DND-41 (cell line): ENCODE measurements around the gene TXLNB.
A peak's percentile ranks its signal among the peaks of the same experiment; 100 is the strongest.

Source experiments
- ATAC-seq: fragments of 200-7000 bp; cut with Tn5 transposase; 3 replicates; pipeline ENCODE4 v1.9.1; 2021; ENCODE audit warnings: low read depth; ENCODE audit not compliant: insufficient read depth
- DNase-seq: peaks from one replicate; pipeline ENCODE4 v3.0.0-alpha.2; 2020
- H2AFZ ChIP-seq: 2 replicates; pipeline ENCODE4 v1.6.0; 2012; ENCODE audit warnings: low read depth, low read length
- H3K27ac ChIP-seq: 2 replicates; pipeline ENCODE4 v1.5.1; 2012; ENCODE audit warnings: low read length, inconsistent platforms
- H3K27me3 ChIP-seq: fragments of 200-600 bp; sonication (generic); 2 replicates; pipeline ENCODE4 v1.6.0; 2012; ENCODE audit warnings: low read length, mild to moderate bottlenecking, inconsistent platforms; ENCODE audit not compliant: insufficient read depth, poor library complexity
- H3K36me3 ChIP-seq: 2 replicates; pipeline ENCODE4 v1.5.1; 2012; ENCODE audit warnings: low read length, inconsistent platforms; ENCODE audit not compliant: insufficient read depth
- H3K4me1 ChIP-seq: 2 replicates; pipeline ENCODE4 v1.5.1; 2012; ENCODE audit warnings: mild to moderate bottlenecking, low read length; ENCODE audit not compliant: insufficient read depth
- H3K4me2 ChIP-seq: 2 replicates; pipeline ENCODE4 v1.6.0; 2012; ENCODE audit warnings: mild to moderate bottlenecking, moderate library complexity, low read length, inconsistent platforms; ENCODE audit not compliant: insufficient read depth
- H3K4me3 ChIP-seq, 2 experiments: fragments of 200-600 bp in 1 of 2; shearing (Covaris generic) in 1 of 2; 2 replicates each; pipeline ENCODE4 v1.5.1; 2012 to 2016; ENCODE audit warnings: inconsistent platforms in 2 of 2, low read length in 2 of 2, mild to moderate bottlenecking in 2 of 2, low read depth in 1 of 2, moderate library complexity in 1 of 2
- H3K79me2 ChIP-seq: 2 replicates; pipeline ENCODE4 v1.6.0; 2012; ENCODE audit warnings: low read length, inconsistent platforms; ENCODE audit not compliant: insufficient read depth
- H3K9ac ChIP-seq: 2 replicates; pipeline ENCODE4 v1.6.0; 2012; ENCODE audit warnings: low read depth, mild to moderate bottlenecking, inconsistent platforms, low read length, moderate library complexity
- H3K9me3 ChIP-seq: 2 replicates; pipeline ENCODE4 v1.5.1; 2012; ENCODE audit warnings: low read length, moderate library complexity, mild to moderate bottlenecking, inconsistent platforms; ENCODE audit not compliant: insufficient read depth, severe bottlenecking
- H4K20me1 ChIP-seq: 2 replicates; pipeline ENCODE4 v1.6.0; 2012; ENCODE audit warnings: low read length; ENCODE audit not compliant: insufficient read depth
- CTCF ChIP-seq: IDR thresholded peaks from 2 replicates; pipeline ENCODE4 v1.5.1; 2012; ENCODE audit warnings: borderline replicate concordance, low read length, moderate library complexity, mild to moderate bottlenecking; ENCODE audit not compliant: poor library complexity, severe bottlenecking; ENCODE audit errors: extremely low read depth
- EZH2 ChIP-seq: IDR thresholded peaks from 3 replicates; pipeline ENCODE4 v1.6.1; 2012; ENCODE audit warnings: borderline replicate concordance, low read depth, mild to moderate bottlenecking, moderate library complexity, low read length, inconsistent platforms; ENCODE audit not compliant: severe bottlenecking

Gene TXLNB

GRCh38 chr6:139316622-139317317, 25.0 kb upstream of the TXLNB start:
- Histone ChIP-seq H3K9me3 (no peaks in the 10 kb centered on the region), H3K4me2 (no peak overlapping the region), H3K4me3 (no peak overlapping the region), H3K4me1 (no peaks in the 10 kb centered on the region), H3K36me3 (no peaks in the 10 kb centered on the region), H3K9ac (no peak overlapping the region), H2AFZ (0 out of 2 replicates have a peak overlapping the region, but pooled peaks have one; percentile 2), H4K20me1 (no peaks in the 10 kb centered on the region), H3K79me2 (no peaks in the 10 kb centered on the region), H3K27ac (no peak overlapping the region), H3K27me3 (no peaks in the 10 kb centered on the region)
- TF ChIP-seq EZH2 (no peak), CTCF (no peak)
- DNase-seq: no peak
- no peak for ATAC-seq

- no peaks in the 10 kb centered on the region for H3K36me3 ChIP-seq
- no peaks in the 10 kb centered on the region for H4K20me1 ChIP-seq
- H3K9ac ChIP-seq: no peak overlapping the region
- TF ChIP-seq CTCF (no peak), EZH2 (no peak)
- H2AFZ ChIP-seq: no peak overlapping the region
- ATAC-seq: no peak
- no peak overlapping the region for H3K4me3 ChIP-seq
- H3K9me3 ChIP-seq: no peaks in the 10 kb centered on the region
- no peaks in the 10 kb centered on the region for H3K4me1 ChIP-seq
- no peak overlapping the region for H3K27ac ChIP-seq
- no peak for DNase-seq
- no peaks in the 10 kb centered on the region for H3K79me2 ChIP-seq
- H3K27me3 ChIP-seq: no peaks in the 10 kb centered on the region
- no peak overlapping the region for H3K4me2 ChIP-seq
These were observed 22.2 kb upstream of the TXLNB start for GRCh38 chr6:139313784-139314545.

GRCh38 chr6:139313229-139313628, 21.4 kb upstream of the TXLNB start:
- Histone ChIP-seq H3K4me2 (no peak overlapping the region), H3K9me3 (no peaks in the 10 kb centered on the region), H4K20me1 (no peaks in the 10 kb centered on the region), H2AFZ (no peak overlapping the region), H3K27ac (no peak overlapping the region), H3K4me1 (no peaks in the 10 kb centered on the region), H3K79me2 (no peaks in the 10 kb centered on the region), H3K27me3 (no peaks in the 10 kb centered on the region), H3K4me3 (no peak overlapping the region), H3K36me3 (no peaks in the 10 kb centered on the region), H3K9ac (no peak overlapping the region)
- ATAC-seq: no peak
- TF ChIP-seq EZH2: no peak
- TF ChIP-seq CTCF: no peak
- DNase-seq: no peak
